Neural cell (in vitro differentiated cells): ENCODE data around the gene PHF12. TPM values are rescaled to one million over a fixed set of nuclear protein-coding genes. Genes with fewer than 3 reads are reported as not detected.
A peak's percentile ranks its signal among the peaks of the same experiment; 100 is the strongest.

Source experiments
- H2AFZ ChIP-seq: fragments of 200-600, 300-800 bp; sonication (generic), shearing (Covaris generic); 2 replicates; pipeline ENCODE4 v1.6.0; 2014; ENCODE audit warnings: low read depth, mild to moderate bottlenecking, antibody characterized with exemption, low read length, moderate library complexity
- H3F3A ChIP-seq: fragments of 200-600 bp; shearing (Covaris generic); 2 replicates; pipeline ENCODE4 v1.6.1; 2016; ENCODE audit warnings: mild to moderate bottlenecking, moderate library complexity, mixed read lengths, antibody characterized with exemption, low read length; ENCODE audit not compliant: insufficient read depth, poor library complexity, severe bottlenecking
- H3K27ac ChIP-seq: fragments of 200-600, 300-800 bp; sonication (generic), shearing (Covaris generic); 2 replicates; pipeline ENCODE4 v1.5.1; 2014; ENCODE audit warnings: mild to moderate bottlenecking, low read length, moderate library complexity
- H3K27me3 ChIP-seq: fragments of 300-800, 200-600 bp; sonication (generic), shearing (Covaris generic); 2 replicates; pipeline ENCODE4 v1.6.0; 2014; ENCODE audit warnings: mild to moderate bottlenecking, low read depth, low read length, moderate library complexity; ENCODE audit not compliant: insufficient read depth
- H3K36me3 ChIP-seq: fragments of 300-800, 200-600 bp; sonication (generic), shearing (Covaris generic); 2 replicates; pipeline ENCODE4 v1.5.1; 2014; ENCODE audit warnings: mild to moderate bottlenecking, antibody characterized with exemption, low read length, moderate library complexity; ENCODE audit not compliant: insufficient read depth
- H3K4me2 ChIP-seq: fragments of 300-800, 200-600 bp; sonication (generic), shearing (Covaris generic); 2 replicates; pipeline ENCODE4 v1.6.0; 2014; ENCODE audit warnings: mild to moderate bottlenecking, low read length
- H3K4me3 ChIP-seq: fragments of 300-800, 200-600 bp; sonication (generic), shearing (Covaris generic); 2 replicates; pipeline ENCODE4 v1.5.1; 2014; ENCODE audit warnings: mild to moderate bottlenecking, low read length, moderate library complexity
- H3K79me2 ChIP-seq: fragments of 200-600 bp; shearing (Covaris generic); replicated peaks from 2 replicates; pipeline ENCODE4 v1.6.0; 2014; ENCODE audit warnings: mild to moderate bottlenecking, low read length, moderate library complexity; ENCODE audit not compliant: insufficient read depth
- H3K9ac ChIP-seq: fragments of 300-800, 200-600 bp; sonication (generic), shearing (Covaris generic); 2 replicates; pipeline ENCODE4 v1.6.1; 2016; ENCODE audit warnings: mild to moderate bottlenecking, low read length, mixed read lengths
- H3K9me2 ChIP-seq: fragments of 200-600 bp; shearing (Covaris generic); 2 replicates; pipeline ENCODE4 v1.6.1; 2016; ENCODE audit warnings: mild to moderate bottlenecking, low read length, mixed read lengths; ENCODE audit not compliant: insufficient read depth
- H3K9me3 ChIP-seq: fragments of 200-600, 300-800 bp; sonication (generic), shearing (Covaris generic); 2 replicates; pipeline ENCODE4 v1.6.1; 2016; ENCODE audit warnings: mild to moderate bottlenecking, mixed run types, low read length, moderate library complexity, mixed read lengths
- H4K20me1 ChIP-seq: fragments of 200-600 bp; shearing (Covaris generic); 2 replicates; pipeline ENCODE4 v1.6.1; 2016; ENCODE audit warnings: mild to moderate bottlenecking, mixed run types; ENCODE audit not compliant: insufficient read depth
- CTCF ChIP-seq: fragments of 450-650 bp; IDR thresholded peaks from 2 replicates; pipeline ENCODE4 v1.5.1; 2014; ENCODE audit warnings: antibody characterized with exemption, mild to moderate bottlenecking, moderate library complexity; ENCODE audit not compliant: poor library complexity, severe bottlenecking
- EP300 ChIP-seq: fragments of 450-650 bp; conservative IDR thresholded peaks from 2 replicates; pipeline ENCODE4 v1.6.1; 2014; ENCODE audit warnings: antibody characterized with exemption, mild to moderate bottlenecking, moderate library complexity; ENCODE audit not compliant: poor library complexity, severe bottlenecking
- EZH2 ChIP-seq: fragments of 200-600, 300-800 bp; shearing (Covaris generic), sonication (generic); IDR thresholded peaks from 2 replicates; pipeline ENCODE4 v1.6.1; 2014; ENCODE audit warnings: antibody characterized with exemption, low read length, borderline replicate concordance, mild to moderate bottlenecking; ENCODE audit not compliant: insufficient read depth, poor library complexity, severe bottlenecking
- MXI1 ChIP-seq: fragments of 450-650 bp; conservative IDR thresholded peaks from 2 replicates; pipeline ENCODE4 v1.6.1; 2014; ENCODE audit warnings: antibody characterized with exemption, mild to moderate bottlenecking; ENCODE audit not compliant: poor library complexity, severe bottlenecking
- POLR2AphosphoS5 ChIP-seq: IDR thresholded peaks from 2 replicates; pipeline ENCODE4 v1.6.1; 2012
- RAD21 ChIP-seq: fragments of 450-650 bp; conservative IDR thresholded peaks from 2 replicates; pipeline ENCODE4 v1.6.1; 2014; ENCODE audit warnings: antibody characterized with exemption, mild to moderate bottlenecking, moderate library complexity
- REST ChIP-seq: IDR thresholded peaks from 2 replicates; pipeline ENCODE4 v1.6.1; 2012; ENCODE audit warnings: borderline replicate concordance
- SMC3 ChIP-seq: fragments of 450-650 bp; conservative IDR thresholded peaks from 2 replicates; pipeline ENCODE4 v1.6.1; 2014; ENCODE audit warnings: antibody characterized with exemption, mild to moderate bottlenecking, moderate library complexity; ENCODE audit not compliant: poor library complexity
- TAF1 ChIP-seq: IDR thresholded peaks from 2 replicates; pipeline ENCODE4 v1.6.1; 2012; ENCODE audit warnings: low read depth
- polyA plus RNA-seq: library from polyadenylated mRNA; depleted of rRNA; stranded (reverse); fragments of >200 nt; gene quantifications from 2 replicates; pipeline ENCODE4 v1.2.3, GENCODE V29; 2014

Gene PHF12
- polyA plus RNA-seq, 1 donor from 2014 or later, result 10.4 TPM

GRCh38 chr17:28940142-28940541 lies 11.2 kb downstream of the PHF12 start:
- Histone ChIP-seq H3K27ac (peak overlapping the region; percentile 31), H3K36me3 (no peaks in the 10 kb centered on the region), H3K79me2 (peaks cover 78% of the 10 kb centered on the region), H3F3A (peaks cover 4% of the 10 kb centered on the region), H3K9ac (no peak overlapping the region), H3K9me3 (no peaks in the 10 kb centered on the region), H2AFZ (no peak overlapping the region), H3K27me3 (no peaks in the 10 kb centered on the region), H3K4me3 (peak overlapping the region; percentile 40), H3K4me2 (no peak overlapping the region), H4K20me1 (peaks cover 13% of the 10 kb centered on the region), H3K9me2 (no peaks in the 10 kb centered on the region)
- TF ChIP-seq SMC3, result no peak
- no peak for TF ChIP-seq EZH2
- TF ChIP-seq MXI1, result no peak
- no peak for TF ChIP-seq TAF1
- TF ChIP-seq RAD21, result no peak
- no peak for TF ChIP-seq REST
- TF ChIP-seq CTCF, result no peak
- TF ChIP-seq EP300, result no peak
- no peak for TF ChIP-seq POLR2AphosphoS5

- Histone ChIP-seq H3K9me3 (no peaks in the 10 kb centered on the region), H3K4me2 (no peak overlapping the region), H3K79me2 (peaks cover 72% of the 10 kb centered on the region), H3K4me3 (no peak overlapping the region), H3K9ac (no peak overlapping the region), H3K27ac (no peak overlapping the region), H3F3A (peaks cover 4% of the 10 kb centered on the region), H3K36me3 (no peaks in the 10 kb centered on the region), H3K9me2 (no peaks in the 10 kb centered on the region), H4K20me1 (peaks cover 8% of the 10 kb centered on the region), H2AFZ (no peak overlapping the region), H3K27me3 (no peaks in the 10 kb centered on the region)
- TF ChIP-seq POLR2AphosphoS5, result no peak
- TF ChIP-seq MXI1, result no peak
- TF ChIP-seq TAF1, result no peak
- no peak for TF ChIP-seq EP300
- TF ChIP-seq REST, result no peak
- TF ChIP-seq SMC3, result no peak
- no peak for TF ChIP-seq RAD21
- TF ChIP-seq CTCF, result no peak
- TF ChIP-seq EZH2, result no peak
Measured at GRCh38 chr17:28938552-28938951, 12.8 kb downstream of the PHF12 start.
